K562 (cell line): ENCODE results near the gene NLRP12. TPM values are rescaled to one million over a fixed set of nuclear protein-coding genes. Genes with fewer than 3 reads are reported as not detected.

Experiments used
- CHD4 ChIP-seq: fragments of 200-600 bp; sonication (generic); IDR thresholded peaks from 3 replicates; pipeline ENCODE4 v1.6.1; 2012; ENCODE audit warnings: low read depth, mild to moderate bottlenecking, mixed read lengths, low read length, inconsistent platforms; ENCODE audit not compliant: insufficient read depth, insufficient replicate concordance, poor library complexity, severe bottlenecking
- FOSL1 ChIP-seq: fragments of 200-800 bp; sonication (Bioruptor generic); conservative IDR thresholded peaks from 2 replicates; pipeline ENCODE4 v1.6.1; 2016; ENCODE audit warnings: missing genetic modification characterization, missing compliant biosample characterization
- FOXP1 ChIP-seq: sonication (generic); formaldehyde crosslinking; IDR thresholded peaks from 2 replicates; pipeline ENCODE4 v1.8.0; 2022; ENCODE audit warnings: mild to moderate bottlenecking, missing genetic modification reagents
- GATAD2A ChIP-seq: fragments of 450-650 bp; IDR thresholded peaks from 2 replicates; pipeline ENCODE4 v1.6.1; 2017
- GTF3C2 ChIP-seq: IDR thresholded peaks from 3 replicates; pipeline ENCODE4 v1.6.1; 2011; ENCODE audit warnings: borderline replicate concordance, mild to moderate bottlenecking, moderate library complexity; ENCODE audit not compliant: insufficient read length; ENCODE audit errors: extremely low read depth
- KDM5B ChIP-seq: fragments of 200-600 bp; sonication (generic); IDR thresholded peaks from 2 replicates; pipeline ENCODE4 v1.6.1; 2012; ENCODE audit warnings: low read depth, mild to moderate bottlenecking, moderate library complexity, low read length, control low read depth, inconsistent platforms; ENCODE audit not compliant: insufficient replicate concordance
- KLF6 ChIP-seq: fragments of 250-450 bp; sonication (Bioruptor Pico); IDR thresholded peaks from 2 replicates; pipeline ENCODE4 v1.4.0; 2020; ENCODE audit warnings: mild to moderate bottlenecking, moderate library complexity, borderline replicate concordance
- MEF2A ChIP-seq: IDR thresholded peaks from 2 replicates; pipeline ENCODE4 v1.6.1; 2011; ENCODE audit warnings: low read depth, mild to moderate bottlenecking, low read length, moderate library complexity; ENCODE audit not compliant: control insufficient read depth
- NFRKB ChIP-seq: fragments of 450-650 bp; IDR thresholded peaks from 2 replicates; pipeline ENCODE4 v1.6.1; 2016; ENCODE audit warnings: low read depth
- NFYB ChIP-seq: IDR thresholded peaks from 2 replicates; pipeline ENCODE4 v1.6.1; 2011; ENCODE audit warnings: mild to moderate bottlenecking, moderate library complexity; ENCODE audit not compliant: insufficient read length; ENCODE audit errors: extremely low read depth
- PBX2 ChIP-seq, 2 experiments: IDR thresholded peaks in 1 of 2; conservative IDR thresholded peaks in 1 of 2; 2 replicates each; pipeline ENCODE4 v1.6.1; 2016; ENCODE audit warnings: low read depth in 2 of 2, mild to moderate bottlenecking in 1 of 2, missing compliant biosample characterization in 1 of 2, missing genetic modification characterization in 1 of 2, moderate library complexity in 1 of 2
- SMARCE1 ChIP-seq: fragments of 450-650 bp; IDR thresholded peaks from 2 replicates; pipeline ENCODE4 v1.7.1; 2016; ENCODE audit warnings: mild to moderate bottlenecking
- TAF7 ChIP-seq: fragments of 450-650 bp; IDR thresholded peaks from 2 replicates; pipeline ENCODE4 v1.6.1; 2016; ENCODE audit warnings: missing genetic modification characterization, missing compliant biosample characterization
- TGIF2 ChIP-seq: sonication (generic); formaldehyde crosslinking; IDR thresholded peaks from 2 replicates; pipeline ENCODE4 v1.8.1; 2022; ENCODE audit warnings: mild to moderate bottlenecking, missing genetic modification reagents, moderate library complexity
- XRCC5 ChIP-seq: fragments of 200-400 bp; formaldehyde crosslinking; IDR thresholded peaks from 2 replicates; pipeline ENCODE4 v1.6.1; 2017; ENCODE audit warnings: low read depth, mild to moderate bottlenecking, low read length
- YY1 ChIP-seq, 3 experiments: IDR thresholded peaks; 2 replicates each; pipeline ENCODE4 v1.6.1; 2011; ENCODE audit warnings: low read length in 2 of 3, mild to moderate bottlenecking in 2 of 3, moderate library complexity in 2 of 3, borderline replicate concordance in 1 of 3, control low read depth in 1 of 3, low read depth in 1 of 3; ENCODE audit not compliant: insufficient read depth in 3 of 3, insufficient replicate concordance in 2 of 3, control insufficient read depth in 1 of 3, insufficient read length in 1 of 3; ENCODE audit errors: extremely low read depth in 1 of 3
- ZNF143 ChIP-seq: sonication (generic); formaldehyde crosslinking; IDR thresholded peaks from 2 replicates; pipeline ENCODE4 v1.9.0; 2022; ENCODE audit warnings: mild to moderate bottlenecking, missing genetic modification reagents
- ZNF324 ChIP-seq: fragments of 250-450 bp; sonication (Bioruptor Pico); IDR thresholded peaks from 2 replicates; pipeline ENCODE4 v1.4.0; 2020; ENCODE audit warnings: mild to moderate bottlenecking
- ZNF740 ChIP-seq, 3 experiments: fragments of 200-800 bp in 1 of 3; sonication (Bioruptor generic) in 1 of 3; sonication (generic) in 1 of 3; formaldehyde crosslinking in 1 of 3; IDR thresholded peaks; 2 replicates each; pipeline versions ENCODE4 v1.6.1 to v1.8.0; 2016 to 2022; ENCODE audit warnings: mild to moderate bottlenecking in 2 of 3, missing compliant biosample characterization in 2 of 3, missing genetic modification characterization in 2 of 3, missing genetic modification reagents in 1 of 3
- polyA plus RNA-seq, 8 experiments: library from polyadenylated mRNA; depleted of rRNA in 4 of 8; stranded (reverse) in 5 of 8; unstranded in 3 of 8; fragments of >200 nt; fragmentation: Nextera tagmentation in 2 of 8; fragmentation: Illumina TruSeq in 1 of 8; extraction: Ambion mirVana in 2 of 8; extraction: Trizol in 1 of 8; gene quantifications; 2 replicates each; pipeline versions ENCODE4 v1.2.1 to v1.2.3, GENCODE V29; 2011 to 2014; ENCODE audit warnings: inconsistent platforms in 1 of 8, missing spikeins in 1 of 8
- total RNA-seq, 7 experiments: library from RNA; depleted of rRNA in 6 of 7; stranded (reverse); fragments of >200 nt in 6 of 7; fragmentation: Illumina TruSeq in 2 of 7; extraction: Trizol in 2 of 7; gene quantifications; 2 replicates each; pipeline versions ENCODE4 v1.2.1 to v1.2.3, GENCODE V29; 2011 to 2021; ENCODE audit warnings: low replicate concordance in 1 of 7

NLRP12 gene
- total and polyA plus RNA-seq, 9 of the 15 experiments (the other 6 are each of a cell fraction or from before 2014, with no cell fraction given) = not detected

GRCh38 chr19:53867225-53868090 is 43.3 kb upstream of the NLRP12 start, which contains the start of gene MYADM (continued):
- TF ChIP-seq PBX2 (CRISPR knock-in tag; IDR thresholded peaks at IDR 0.05; ENCODE audit: low read depth) = no peak
- no peak for TF ChIP-seq PBX2 (tag; conservative IDR thresholded peaks at IDR 0.05; ENCODE audit: low read depth)
- no peak for TF ChIP-seq GTF3C2
- TF ChIP-seq ZNF324 (CRISPR knock-in tag) = no peak
- TF ChIP-seq KDM5B = peak; percentile 64
- TF ChIP-seq XRCC5 = no peak
- no peak for TF ChIP-seq TGIF2 (CRISPR knock-in tag)
- TF ChIP-seq TAF7 (tag) = no peak
- TF ChIP-seq NFRKB = no peak
- no peak for TF ChIP-seq ZNF740 (CRISPR knock-in tag; IDR thresholded peaks at IDR 0.05)
- TF ChIP-seq ZNF740 (tag; IDR thresholded peaks at IDR 0.05) = no peak
- TF ChIP-seq GATAD2A = no peak
- no peak for TF ChIP-seq FOSL1 (tag)
- TF ChIP-seq KLF6 = no peak
- TF ChIP-seq NFYB = no peak
- TF ChIP-seq SMARCE1 = no peak
- TF ChIP-seq FOXP1 = no peak
- no peak for TF ChIP-seq YY1 (IDR thresholded peaks at IDR 0.05; ENCODE audit: borderline replicate concordance in 1 of 3, control insufficient read depth in 1 of 3, extremely low read depth in 1 of 3, insufficient read depth in 3 of 3, insufficient read length in 1 of 3, insufficient replicate concordance in 2 of 3, low read depth in 1 of 3, low read length in 2 of 3)
- TF ChIP-seq MEF2A = no peak
- TF ChIP-seq CHD4 = no peak
- TF ChIP-seq ZNF143 (CRISPR knock-in tag) = no peak
